MM.1S (cell line): ENCODE data around the gene SLC29A1.

ENCODE experiments used
- DNase-seq: peaks from one replicate; pipeline ENCODE4 v3.0.0-alpha.2; 2015
- H2AFZ ChIP-seq: fragments of 300-600 bp; sonication (generic); 2 replicates; pipeline ENCODE4 v1.6.0; 2016; ENCODE audit warnings: antibody characterized with exemption, low read length
- H3F3A ChIP-seq: fragments of 300-600 bp; sonication (generic); 2 replicates; pipeline ENCODE4 v1.6.1; 2016; ENCODE audit warnings: mild to moderate bottlenecking, antibody characterized with exemption, low read length, moderate library complexity, mixed read lengths; ENCODE audit not compliant: insufficient read depth
- H3K27ac ChIP-seq: fragments of 300-600 bp; sonication (generic); 2 replicates; pipeline ENCODE4 v1.5.1; 2016; ENCODE audit warnings: mild to moderate bottlenecking, low read length
- H3K27me3 ChIP-seq: fragments of 300-600 bp; sonication (generic); replicated peaks from 2 replicates; pipeline ENCODE4 v1.6.0; 2016; ENCODE audit warnings: low read length; ENCODE audit not compliant: insufficient read depth
- H3K36me3 ChIP-seq: fragments of 300-600 bp; sonication (generic); replicated peaks from 2 replicates; pipeline ENCODE4 v1.6.1; 2016; ENCODE audit warnings: mild to moderate bottlenecking, low read length, mixed read lengths; ENCODE audit not compliant: insufficient read depth
- H3K4me1 ChIP-seq: fragments of 300-600 bp; sonication (generic); 2 replicates; pipeline ENCODE4 v1.6.1; 2016; ENCODE audit warnings: low read length, mixed read lengths
- H3K4me2 ChIP-seq: fragments of 300-600 bp; sonication (generic); 2 replicates; pipeline ENCODE4 v1.6.0; 2016; ENCODE audit warnings: low read depth, low read length
- H3K4me3 ChIP-seq: fragments of 300-600 bp; sonication (generic); 2 replicates; pipeline ENCODE4 v1.5.1; 2016; ENCODE audit warnings: low read length, mixed read lengths
- H3K79me2 ChIP-seq: fragments of 300-600 bp; sonication (generic); 2 replicates; pipeline ENCODE4 v1.6.1; 2016; ENCODE audit warnings: mixed run types, low read length, mixed read lengths
- H3K9ac ChIP-seq: fragments of 300-600 bp; sonication (generic); 2 replicates; pipeline ENCODE4 v1.6.1; 2016; ENCODE audit warnings: low read length, mixed read lengths
- H3K9me2 ChIP-seq: fragments of 300-600 bp; sonication (generic); replicated peaks from 2 replicates; pipeline ENCODE4 v1.6.1; 2016; ENCODE audit warnings: mild to moderate bottlenecking, low read length, mixed read lengths; ENCODE audit not compliant: insufficient read depth
- H3K9me3 ChIP-seq: fragments of 300-600 bp; sonication (generic); replicated peaks from 2 replicates; pipeline ENCODE4 v1.6.1; 2016; ENCODE audit warnings: mild to moderate bottlenecking, low read length, mixed read lengths; ENCODE audit not compliant: insufficient read depth
- H4K20me1 ChIP-seq: fragments of 300-600 bp; sonication (generic); 2 replicates; pipeline ENCODE4 v1.6.1; 2016; ENCODE audit warnings: mild to moderate bottlenecking, low read length, moderate library complexity, mixed read lengths; ENCODE audit not compliant: insufficient read depth
- CTCF ChIP-seq: fragments of 300-600 bp; sonication (generic); IDR thresholded peaks from 2 replicates; pipeline ENCODE4 v1.5.1; 2016; ENCODE audit warnings: antibody characterized with exemption, low read length, mixed read lengths
- EZH2 ChIP-seq: fragments of 300-600 bp; sonication (generic); optimal IDR thresholded peaks from 2 replicates; pipeline ENCODE3; 2017; ENCODE audit warnings: low read depth, mild to moderate bottlenecking, antibody characterized with exemption, low read length, mixed read lengths
- EZH2phosphoT487 ChIP-seq: fragments of 300-600 bp; sonication (generic); IDR thresholded peaks from 2 replicates; pipeline ENCODE4 v1.6.1; 2018; ENCODE audit warnings: antibody characterized with exemption, low read length

SLC29A1 gene

DNA sequence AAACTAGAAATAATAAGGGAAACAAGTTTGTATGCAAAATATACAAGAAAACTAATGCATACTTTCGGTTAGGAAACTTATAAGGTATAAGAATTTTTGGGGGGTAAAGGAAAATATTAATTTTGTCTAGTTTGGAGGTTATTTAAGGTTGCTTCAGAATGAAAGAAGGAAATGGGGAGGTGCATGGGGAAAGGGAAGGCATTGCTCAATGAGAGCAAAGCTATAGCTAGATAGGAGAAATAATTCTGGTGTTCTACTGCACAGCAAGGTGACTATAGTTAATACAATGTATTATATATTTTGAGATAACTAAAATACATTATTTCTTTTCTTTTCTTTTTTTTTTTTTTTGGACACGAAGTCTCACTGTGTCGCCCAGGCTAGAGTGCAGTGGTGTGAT lies 12.1 kb upstream of the SLC29A1 start:
- Histone ChIP-seq H3K4me3 (no peak overlapping the region), H3K27ac (no peak overlapping the region), H3K4me2 (no peak overlapping the region), H3K9me3 (no peaks in the 10 kb centered on the region), H3K9me2 (no peaks in the 10 kb centered on the region), H3K36me3 (no peaks in the 10 kb centered on the region), H3K27me3 (no peaks in the 10 kb centered on the region), H3K9ac (no peak overlapping the region), H4K20me1 (no peaks in the 10 kb centered on the region), H3K79me2 (no peaks in the 10 kb centered on the region), H3F3A (no peaks in the 10 kb centered on the region), H3K4me1 (no peaks in the 10 kb centered on the region), H2AFZ (no peak overlapping the region)
- no peak for TF ChIP-seq CTCF
- TF ChIP-seq EZH2phosphoT487 = no peak
- no peak for TF ChIP-seq EZH2
- no peak for DNase-seq

DNA sequence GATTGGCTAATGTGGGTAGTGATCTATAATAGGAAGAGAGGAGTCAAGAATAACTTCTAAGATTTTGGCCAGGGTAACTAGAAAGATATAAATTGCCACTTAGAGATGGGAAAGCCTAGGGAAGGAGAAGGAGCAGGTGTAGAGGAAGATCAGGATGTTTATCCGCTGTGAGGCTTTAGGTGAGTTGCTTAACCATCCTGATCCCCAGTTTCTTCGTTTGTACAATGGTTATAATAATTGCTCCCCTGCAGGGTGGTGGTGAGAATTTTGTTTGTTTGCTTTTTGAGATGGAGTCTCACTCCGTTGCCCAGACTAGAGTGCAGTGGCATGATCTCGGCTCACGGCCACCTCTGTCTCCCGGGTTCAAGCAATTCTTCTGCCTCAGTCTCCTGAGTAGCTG lies 9.1 kb upstream of the SLC29A1 start:
- no peaks in the 10 kb centered on the region for H3K27me3 ChIP-seq
- no peak for DNase-seq
- no peaks in the 10 kb centered on the region for H3K36me3 ChIP-seq
- H3K4me1 ChIP-seq = peaks cover 11% of the 10 kb centered on the region
- H3K9me3 ChIP-seq = no peaks in the 10 kb centered on the region
- no peak overlapping the region for H3K4me3 ChIP-seq
- no peaks in the 10 kb centered on the region for H3K79me2 ChIP-seq
- no peaks in the 10 kb centered on the region for H4K20me1 ChIP-seq
- H3K27ac ChIP-seq = no peak overlapping the region
- no peak overlapping the region for H3K9ac ChIP-seq
- no peak overlapping the region for H2AFZ ChIP-seq
- TF ChIP-seq CTCF = no peak
- no peak for TF ChIP-seq EZH2
- TF ChIP-seq EZH2phosphoT487 = no peak
- H3K4me2 ChIP-seq = no peak overlapping the region
- H3K9me2 ChIP-seq = no peaks in the 10 kb centered on the region
- H3F3A ChIP-seq = 0 out of 2 replicates have a peak, but pooled peaks cover 8% of the 10 kb centered on the region

GRCh38 chr6:44216677-44217331 lies 6.6 kb upstream of the SLC29A1 start, which contains the start of gene MYMX:
Gene MYMX, plus strand, starts transcription at chr6:44216926. Its CDS starts 546 bp downstream, at chr6:44217472.
- Histone ChIP-seq H3K9me2 (no peaks in the 10 kb centered on the region), H3K27me3 (no peaks in the 10 kb centered on the region), H3K4me3 (no peak within 1 kb of the TSS), H3K27ac (no peak within 1 kb of the TSS), H3K79me2 (no peaks in the 10 kb centered on the region), H3K9ac (no peak within 1 kb of the TSS), H3K9me3 (no peaks in the 10 kb centered on the region), H4K20me1 (no peaks in the 10 kb centered on the region), H2AFZ (no peak within 1 kb of the TSS), H3K4me2 (no peak within 1 kb of the TSS), H3K36me3 (no peaks in the 10 kb centered on the region), H3F3A (peaks cover 23% of the 10 kb centered on the region), H3K4me1 (peaks cover 21% of the 10 kb centered on the region)
- TF ChIP-seq EZH2phosphoT487 = no peak
- TF ChIP-seq CTCF = no peak
- TF ChIP-seq EZH2 = no peak
- DNase-seq = no peak
